Neural progenitor cell (in vitro differentiated cells): ENCODE data around the gene PHPT1. TPM values are rescaled to one million over a fixed set of nuclear protein-coding genes. Genes with fewer than 3 reads are reported as not detected.

ENCODE experiments used
- DNase-seq: peaks from one replicate; pipeline ENCODE4 v3.0.0-alpha.2; 2016; ENCODE audit warnings: low spot score
- H2AFZ ChIP-seq: fragments of 200-600 bp; sonication (generic); replicated peaks from 2 replicates; pipeline ENCODE4 v1.6.1; 2016; ENCODE audit warnings: antibody characterized with exemption
- H3F3A ChIP-seq: fragments of 200-600 bp; sonication (generic); 2 replicates; pipeline ENCODE4 v1.6.1; 2016; ENCODE audit warnings: antibody characterized with exemption, low read depth
- H3K27ac ChIP-seq: fragments of 200-600 bp; sonication (generic); 2 replicates; pipeline ENCODE4 v1.5.1; 2016; ENCODE audit warnings: mild to moderate bottlenecking
- H3K27me3 ChIP-seq: fragments of 200-600 bp; sonication (generic); 2 replicates; pipeline ENCODE4 v1.6.1; 2016; ENCODE audit warnings: mild to moderate bottlenecking, moderate library complexity
- H3K36me3 ChIP-seq: fragments of 200-600 bp; sonication (generic); 2 replicates; pipeline ENCODE4 v1.5.1; 2016
- H3K4me1 ChIP-seq: fragments of 200-600 bp; sonication (generic); 2 replicates; pipeline ENCODE4 v1.6.1; 2016; ENCODE audit warnings: mixed run types
- H3K4me2 ChIP-seq: fragments of 200-600 bp; sonication (generic); 2 replicates; pipeline ENCODE4 v1.6.1; 2016
- H3K4me3 ChIP-seq: fragments of 200-600 bp; sonication (generic); 2 replicates; pipeline ENCODE4 v1.5.1; 2016
- H3K79me2 ChIP-seq: fragments of 200-600 bp; sonication (generic); 2 replicates; pipeline ENCODE4 v1.6.1; 2016; ENCODE audit warnings: low read depth
- H3K9ac ChIP-seq: fragments of 200-600 bp; sonication (generic); 2 replicates; pipeline ENCODE4 v1.6.1; 2016
- H3K9me3 ChIP-seq: fragments of 200-600 bp; sonication (generic); 2 replicates; pipeline ENCODE4 v1.5.1; 2016; ENCODE audit warnings: low read depth
- H4K20me1 ChIP-seq: fragments of 200-600 bp; sonication (generic); 2 replicates; pipeline ENCODE4 v1.6.1; 2016; ENCODE audit warnings: low read depth
- H3K27ac Mint-ChIP-seq: 3 replicates; pipeline ENCODE4 v1.8.0; 2021; ENCODE audit warnings: mixed read lengths
- H3K27me3 Mint-ChIP-seq: 2 replicates; pipeline ENCODE4 v1.8.0; 2022; ENCODE audit warnings: low read depth, mild to moderate bottlenecking, inconsistent platforms, moderate library complexity, mixed read lengths; ENCODE audit not compliant: insufficient read depth
- H3K36me3 Mint-ChIP-seq: 3 replicates; pipeline ENCODE4 v1.8.0; 2021; ENCODE audit warnings: mixed read lengths
- H3K4me1 Mint-ChIP-seq: 3 replicates; pipeline ENCODE4 v1.8.0; 2021; ENCODE audit warnings: mixed read lengths
- H3K4me3 Mint-ChIP-seq: 3 replicates; pipeline ENCODE4 v1.8.0; 2021; ENCODE audit warnings: mild to moderate bottlenecking, moderate library complexity, mixed read lengths
- H3K9me3 Mint-ChIP-seq: 3 replicates; pipeline ENCODE4 v1.8.0; 2020; ENCODE audit warnings: mixed read lengths
- EZH2 ChIP-seq: fragments of 200-600 bp; sonication (generic); IDR thresholded peaks from 2 replicates; pipeline ENCODE4 v1.6.1; 2017; ENCODE audit warnings: antibody characterized with exemption, mild to moderate bottlenecking, moderate library complexity
- EZH2phosphoT487 ChIP-seq: fragments of 200-600 bp; sonication (generic); IDR thresholded peaks from 2 replicates; pipeline ENCODE4 v1.6.1; 2017; ENCODE audit warnings: antibody characterized with exemption
- total RNA-seq: library from RNA; depleted of rRNA; stranded (reverse); fragments of >200 nt; gene quantifications from 2 replicates; pipeline ENCODE4 v1.2.3, GENCODE V29; 2015; ENCODE audit warnings: low replicate concordance
- TF ChIP-seq, protein P1 (sequence below): fragments of 200-600 bp; sonication (generic); IDR thresholded peaks from 2 replicates; pipeline ENCODE4 v1.5.1; 2017; ENCODE audit warnings: antibody characterized with exemption, mild to moderate bottlenecking

PHPT1 gene
- total RNA-seq, 1 donor from 2014 or later: 58.8 TPM

- TF ChIP-seq, protein P1, sequence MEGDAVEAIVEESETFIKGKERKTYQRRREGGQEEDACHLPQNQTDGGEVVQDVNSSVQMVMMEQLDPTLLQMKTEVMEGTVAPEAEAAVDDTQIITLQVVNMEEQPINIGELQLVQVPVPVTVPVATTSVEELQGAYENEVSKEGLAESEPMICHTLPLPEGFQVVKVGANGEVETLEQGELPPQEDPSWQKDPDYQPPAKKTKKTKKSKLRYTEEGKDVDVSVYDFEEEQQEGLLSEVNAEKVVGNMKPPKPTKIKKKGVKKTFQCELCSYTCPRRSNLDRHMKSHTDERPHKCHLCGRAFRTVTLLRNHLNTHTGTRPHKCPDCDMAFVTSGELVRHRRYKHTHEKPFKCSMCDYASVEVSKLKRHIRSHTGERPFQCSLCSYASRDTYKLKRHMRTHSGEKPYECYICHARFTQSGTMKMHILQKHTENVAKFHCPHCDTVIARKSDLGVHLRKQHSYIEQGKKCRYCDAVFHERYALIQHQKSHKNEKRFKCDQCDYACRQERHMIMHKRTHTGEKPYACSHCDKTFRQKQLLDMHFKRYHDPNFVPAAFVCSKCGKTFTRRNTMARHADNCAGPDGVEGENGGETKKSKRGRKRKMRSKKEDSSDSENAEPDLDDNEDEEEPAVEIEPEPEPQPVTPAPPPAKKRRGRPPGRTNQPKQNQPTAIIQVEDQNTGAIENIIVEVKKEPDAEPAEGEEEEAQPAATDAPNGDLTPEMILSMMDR: no peak
- TF ChIP-seq EZH2 (no peak), EZH2phosphoT487 (no peak)
- peaks cover 12% of the 10 kb centered on the region for H3K36me3 Mint-ChIP-seq
- Histone ChIP-seq H3K4me2 (no peak overlapping the region), H3K27me3 (no peaks in the 10 kb centered on the region), H3K9me3 (no peaks in the 10 kb centered on the region), H3F3A (peaks cover 4% of the 10 kb centered on the region), H3K9ac (no peak overlapping the region), H2AFZ (no peak overlapping the region), H3K4me1 (peaks cover 7% of the 10 kb centered on the region), H3K79me2 (peaks cover 23% of the 10 kb centered on the region), H3K4me3 (no peak overlapping the region), H3K27ac (no peak overlapping the region), H4K20me1 (peaks cover 34% of the 10 kb centered on the region), H3K36me3 (no peaks in the 10 kb centered on the region)
- peak overlapping the region; percentile 64 for H3K4me3 Mint-ChIP-seq
- DNase-seq: no peak
- peaks cover 3% of the 10 kb centered on the region for H3K27me3 Mint-ChIP-seq
- H3K4me1 Mint-ChIP-seq: peaks cover 7% of the 10 kb centered on the region
- no peak overlapping the region for H3K27ac Mint-ChIP-seq
- no peaks in the 10 kb centered on the region for H3K9me3 Mint-ChIP-seq
Measured at GRCh38 chr9:136860529-136860928, 11.3 kb downstream of the PHPT1 start.

- no peak overlapping the region for H3K4me3 ChIP-seq
- H3K4me2 ChIP-seq: no peak overlapping the region
- Mint-ChIP-seq H3K27me3 (peaks cover 3% of the 10 kb centered on the region), H3K4me1 (peaks cover 7% of the 10 kb centered on the region), H3K36me3 (peaks cover 12% of the 10 kb centered on the region), H3K27ac (no peak overlapping the region), H3K4me3 (no peak overlapping the region), H3K9me3 (no peaks in the 10 kb centered on the region)
- H3K9ac ChIP-seq: no peak overlapping the region
- TF ChIP-seq EZH2phosphoT487 (no peak), EZH2 (no peak)
- TF ChIP-seq, protein P1: no peak
- no peaks in the 10 kb centered on the region for H3K27me3 ChIP-seq
- no peak for DNase-seq
- peaks cover 7% of the 10 kb centered on the region for H3K4me1 ChIP-seq
- no peak overlapping the region for H2AFZ ChIP-seq
- no peaks in the 10 kb centered on the region for H3K9me3 ChIP-seq
- peaks cover 39% of the 10 kb centered on the region for H4K20me1 ChIP-seq
- H3K27ac ChIP-seq: no peak overlapping the region
- peaks cover 4% of the 10 kb centered on the region for H3F3A ChIP-seq
- H3K79me2 ChIP-seq: peaks cover 28% of the 10 kb centered on the region
- no peaks in the 10 kb centered on the region for H3K36me3 ChIP-seq
Measured at GRCh38 chr9:136860933-136861873, 12.0 kb downstream of the PHPT1 start.

- Histone ChIP-seq H4K20me1 (peaks cover 39% of the 10 kb centered on the region), H2AFZ (no peak overlapping the region), H3K79me2 (peaks cover 33% of the 10 kb centered on the region), H3K4me1 (peaks cover 9% of the 10 kb centered on the region), H3K36me3 (no peaks in the 10 kb centered on the region), H3K27me3 (no peaks in the 10 kb centered on the region), H3K4me3 (no peak overlapping the region), H3K9me3 (peaks cover under 1% of the 10 kb centered on the region), H3F3A (peaks cover 4% of the 10 kb centered on the region), H3K9ac (no peak overlapping the region), H3K27ac (no peak overlapping the region), H3K4me2 (no peak overlapping the region)
- Mint-ChIP-seq H3K27ac (no peak overlapping the region), H3K4me3 (no peak overlapping the region), H3K36me3 (peaks cover 12% of the 10 kb centered on the region), H3K4me1 (peaks cover 7% of the 10 kb centered on the region), H3K27me3 (peaks cover 3% of the 10 kb centered on the region), H3K9me3 (no peaks in the 10 kb centered on the region)
- DNase-seq: no peak
- TF ChIP-seq EZH2 (no peak), EZH2phosphoT487 (no peak)
- TF ChIP-seq, protein P1: no peak
Measured at GRCh38 chr9:136861874-136862457, 12.8 kb downstream of the PHPT1 start.
